GM18498 (cell line): Measurements from ENCODE around the gene HERC5.
"Not testable (repeated sequence)": the region's sequence is repeated elsewhere in the genome, so short reads cannot be mapped to it uniquely, and the experiment has no call there.

Experiments used
- ATAC-seq: cut with Tn5 transposase; IDR thresholded peaks from one replicate; pipeline ENCODE4 v1.9.1; 2021; ENCODE audit warnings: mild to moderate bottlenecking, moderate library complexity; ENCODE audit not compliant: unreplicated experiment

Gene HERC5

DNA sequence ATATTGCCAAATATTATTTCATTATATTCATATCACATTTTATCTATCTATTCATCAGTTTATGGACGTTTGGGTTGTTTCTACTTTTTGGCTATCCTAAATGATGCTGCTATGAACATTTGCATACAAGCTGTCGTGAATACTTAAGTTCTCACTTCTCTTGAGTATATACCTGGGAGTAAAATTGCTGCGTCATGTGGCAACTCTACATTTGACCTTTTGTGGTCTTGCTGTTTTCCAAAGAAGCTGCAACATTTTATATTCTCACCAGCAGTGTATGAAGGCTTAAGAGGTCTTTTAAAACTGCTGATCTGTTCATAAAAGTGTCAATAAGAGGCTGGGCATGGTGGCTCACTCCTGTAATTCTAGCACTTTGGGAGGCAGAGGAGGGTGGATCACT is 60.9 kb downstream of the HERC5 start:
- ATAC-seq: no peak

DNA sequence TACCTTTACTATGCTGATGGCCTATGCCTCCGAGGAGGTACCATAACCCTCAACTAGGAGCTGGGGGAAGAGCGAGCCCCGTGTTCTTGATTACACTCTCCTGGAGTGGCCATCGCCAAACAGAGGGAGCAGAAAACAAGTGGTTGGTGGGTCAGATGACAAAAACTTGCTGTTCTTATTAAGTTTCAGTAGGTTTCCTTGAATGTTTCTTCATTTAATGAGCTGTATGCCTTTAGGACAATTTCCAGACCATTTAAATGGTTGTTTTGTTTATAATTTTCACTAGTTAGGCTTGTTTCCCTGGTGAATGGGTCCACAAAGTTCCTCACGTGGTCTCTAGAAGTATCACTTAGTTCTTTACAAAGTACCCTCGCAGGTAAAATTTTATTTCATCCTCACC is 62.0 kb downstream of the HERC5 start:
- no peak for ATAC-seq

DNA sequence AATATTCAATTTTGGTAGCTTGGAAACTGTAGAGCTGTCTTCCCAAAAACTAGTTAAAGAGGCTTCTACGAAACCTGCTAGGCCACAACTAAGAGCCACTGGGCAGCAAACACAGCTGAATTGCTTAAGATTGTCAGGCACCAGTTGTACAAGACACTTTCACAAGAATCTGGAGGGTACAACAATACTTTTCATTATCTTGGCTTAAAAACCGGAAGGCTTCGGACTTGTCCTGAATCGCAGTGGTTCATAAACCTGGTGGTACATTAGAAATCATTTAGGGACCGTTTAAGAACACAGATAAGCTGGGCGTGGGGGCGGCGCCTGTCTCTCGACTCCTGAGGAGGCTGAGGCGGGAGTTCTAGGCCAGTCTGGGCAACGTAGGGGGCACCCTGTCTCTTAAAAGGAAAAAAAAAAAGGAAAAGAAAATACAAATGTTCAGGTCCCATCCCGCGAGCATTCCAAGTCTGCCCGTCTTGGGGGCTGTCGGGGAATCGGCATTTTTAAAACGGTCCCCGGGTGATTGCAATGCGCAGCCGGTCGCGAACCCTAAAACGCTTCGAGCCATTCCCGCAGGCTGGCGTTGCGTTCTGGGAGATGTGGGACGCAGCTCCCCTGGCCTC is 65.9 kb downstream of the HERC5 start:
- peak; percentile 15 for ATAC-seq

DNA sequence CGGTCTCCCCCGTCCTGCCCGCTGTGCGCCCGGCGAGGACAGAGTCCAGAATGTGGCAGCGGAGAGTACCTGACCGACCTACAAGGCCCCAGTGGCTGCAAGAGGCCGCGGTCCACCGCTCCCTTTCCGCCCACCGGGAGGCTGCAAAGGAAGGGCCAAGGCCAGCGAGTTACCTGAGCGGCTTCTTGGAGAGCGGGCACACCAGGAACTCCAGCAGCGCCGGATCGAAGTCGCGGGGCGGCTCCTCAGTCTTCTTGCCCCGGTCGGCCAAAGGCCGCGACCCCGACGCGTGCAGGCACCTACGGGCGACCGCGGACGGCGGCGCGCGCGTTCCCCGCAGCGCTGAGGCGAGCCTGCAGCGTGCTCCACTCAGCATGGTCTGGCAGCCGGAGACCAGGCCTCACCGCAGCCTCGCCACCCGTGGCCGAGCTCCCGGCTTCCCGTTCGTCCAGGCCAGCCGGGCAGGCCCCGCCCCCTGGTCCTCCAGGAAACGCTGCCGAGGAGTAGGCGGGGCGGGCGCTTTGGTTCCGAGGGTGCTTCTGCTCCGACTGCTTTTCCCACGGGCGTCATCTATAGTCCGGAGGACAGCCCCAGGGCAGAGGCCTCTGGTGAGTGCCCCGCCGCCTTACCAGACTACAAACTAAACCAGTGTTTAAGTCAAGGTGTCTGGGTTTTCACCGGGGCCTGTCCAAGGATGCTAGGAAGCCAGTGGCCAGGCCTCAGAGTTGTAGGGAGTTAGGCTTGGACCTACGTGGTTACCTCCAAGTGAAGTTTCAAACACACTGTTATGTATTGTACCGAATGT is 66.6 kb downstream of the HERC5 start, which contains the start of gene PYURF:
TSS of gene PYURF (minus strand) at position 452 of the 805 bp plus-strand sequence. CDS start at position 376, 76 bp downstream.
- ATAC-seq: peak; percentile 85

DNA sequence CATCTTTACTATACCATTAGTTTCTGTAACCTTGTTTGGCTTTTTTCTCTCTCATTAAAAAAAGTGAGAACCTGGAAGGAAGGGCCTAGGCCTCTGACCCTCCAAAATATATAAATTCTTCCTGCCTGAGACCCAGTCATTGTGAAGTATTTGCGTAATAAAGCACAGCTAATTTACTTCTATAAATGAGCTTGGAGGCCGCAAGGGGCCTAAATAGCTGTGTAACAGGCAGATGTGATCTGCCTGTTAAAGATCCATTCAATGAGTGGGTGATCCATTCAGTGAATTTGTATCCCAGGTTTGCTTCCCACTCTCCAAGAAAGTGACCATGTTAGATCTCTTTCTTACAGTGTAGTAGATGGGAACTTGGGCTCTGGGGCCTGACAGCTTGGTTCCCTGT is 67.3 kb downstream of the HERC5 start:
- no peak for ATAC-seq

DNA sequence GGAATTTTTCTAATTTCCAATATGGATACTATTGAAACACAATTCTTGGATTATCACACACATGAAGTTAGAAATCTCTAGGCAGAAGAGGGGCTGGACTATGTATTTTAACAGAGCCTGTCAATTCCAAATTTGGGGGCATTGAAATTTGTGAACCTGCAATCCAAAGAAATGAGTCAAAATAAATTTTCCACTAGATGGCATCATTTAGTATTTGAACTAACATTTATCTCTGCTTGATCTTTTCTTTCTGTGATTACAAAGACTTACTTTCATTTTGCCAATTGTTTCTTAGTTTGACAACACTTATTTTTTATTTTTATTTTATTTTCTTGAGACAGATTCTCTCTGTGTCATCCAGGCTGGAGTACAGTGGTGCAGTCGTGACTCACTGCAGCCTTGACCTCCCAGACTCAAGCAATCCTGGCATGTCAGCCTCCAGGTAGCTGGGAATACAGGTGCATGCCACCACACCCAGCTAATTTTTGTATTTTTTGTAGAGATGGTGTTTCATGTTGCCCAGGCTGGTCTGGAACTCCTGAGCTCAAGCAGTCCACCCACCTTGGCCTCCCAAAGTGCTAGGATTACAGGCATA is 69.4 kb downstream of the HERC5 start:
- ATAC-seq: no peak

DNA sequence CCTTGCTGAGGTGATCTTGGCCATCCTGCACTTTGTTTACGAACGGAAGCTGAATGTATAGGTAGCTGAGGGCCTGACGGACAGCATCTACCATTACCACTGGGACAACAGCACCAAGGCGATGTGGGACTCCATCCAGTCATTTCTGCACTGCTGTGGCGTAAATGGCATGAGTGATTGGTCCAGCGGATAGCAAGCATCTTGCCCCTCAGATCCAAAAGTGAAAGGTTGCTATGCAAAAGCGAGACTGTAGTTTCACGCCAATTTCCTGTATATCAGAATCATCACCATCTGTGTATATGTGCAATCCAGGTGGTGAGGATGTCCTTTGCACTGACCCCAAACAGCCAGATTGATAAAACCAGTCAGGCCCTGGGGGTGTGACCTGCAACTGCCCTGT is 70.9 kb downstream of the HERC5 start:
- ATAC-seq: peak; percentile 34

DNA sequence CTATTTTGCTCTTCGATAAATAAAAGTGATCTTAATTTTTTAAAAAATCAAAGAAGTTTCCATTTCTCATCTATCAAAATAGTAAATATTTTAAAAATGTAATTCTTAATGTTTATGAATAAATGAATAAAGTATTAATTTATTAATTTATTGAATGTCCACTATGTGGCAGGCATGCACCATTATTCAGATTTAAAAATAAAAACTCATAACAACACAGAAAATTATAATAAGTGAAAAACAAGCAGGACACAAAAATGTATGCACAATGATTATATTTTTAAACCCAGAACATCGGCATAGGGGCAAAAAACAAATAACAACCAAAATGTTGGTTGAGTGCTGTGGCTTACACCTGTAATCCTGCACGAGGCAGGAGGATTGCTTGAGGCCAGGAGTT is 71.9 kb downstream of the HERC5 start:
- ATAC-seq: no peak

DNA sequence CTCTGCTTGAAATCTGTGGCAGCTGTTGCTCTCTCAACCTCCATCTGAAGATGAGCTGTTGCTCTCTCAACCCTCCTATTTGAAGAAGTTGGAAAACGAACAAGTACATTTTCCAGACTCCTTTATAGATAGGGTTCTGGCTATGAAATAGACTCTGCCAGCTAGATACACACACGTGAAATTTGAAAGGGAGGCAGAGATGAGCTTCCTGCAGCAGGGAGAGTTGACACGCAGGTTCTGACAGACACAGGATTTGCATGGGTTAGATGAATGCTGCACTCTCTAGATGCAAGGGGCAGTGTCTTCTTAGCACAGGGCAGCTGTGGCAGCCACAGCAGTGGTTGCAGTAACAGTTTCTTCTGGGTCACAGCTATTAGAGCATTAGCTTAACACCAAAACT is 74.6 kb downstream of the HERC5 start:
- ATAC-seq: no peak

DNA sequence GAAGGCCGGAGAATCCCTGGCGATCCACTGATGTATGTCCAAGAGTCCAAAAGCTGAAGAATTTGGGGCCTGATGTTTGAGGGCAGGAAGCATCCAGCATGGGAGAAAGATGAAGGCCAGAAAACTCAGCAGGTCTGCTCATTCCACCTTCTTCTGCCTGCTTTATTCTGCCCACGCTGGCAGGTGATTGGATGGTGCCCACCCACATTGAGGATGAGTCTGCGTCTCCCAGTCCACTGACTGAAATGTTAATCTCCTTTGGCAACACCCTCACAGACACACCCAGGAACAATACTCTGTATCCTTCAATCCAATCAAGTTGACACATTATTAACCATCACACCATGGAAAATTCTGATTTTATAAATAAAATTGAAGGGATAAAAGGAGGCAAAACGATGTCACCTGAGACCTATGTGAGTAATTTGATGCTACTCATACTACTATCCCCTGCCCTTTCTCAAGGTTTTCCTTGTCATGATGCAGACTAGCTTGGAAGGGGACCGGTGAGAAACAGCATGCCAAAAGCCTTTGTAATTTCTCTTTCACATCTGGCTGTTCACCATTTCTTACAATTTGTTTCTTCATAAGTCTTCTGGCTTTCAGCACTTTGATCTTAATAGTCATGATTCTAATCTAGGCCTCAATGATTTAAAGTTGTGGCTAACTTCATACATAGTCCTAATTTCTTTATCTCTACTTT is 76.3 kb downstream of the HERC5 start:
- ATAC-seq: no peak

DNA sequence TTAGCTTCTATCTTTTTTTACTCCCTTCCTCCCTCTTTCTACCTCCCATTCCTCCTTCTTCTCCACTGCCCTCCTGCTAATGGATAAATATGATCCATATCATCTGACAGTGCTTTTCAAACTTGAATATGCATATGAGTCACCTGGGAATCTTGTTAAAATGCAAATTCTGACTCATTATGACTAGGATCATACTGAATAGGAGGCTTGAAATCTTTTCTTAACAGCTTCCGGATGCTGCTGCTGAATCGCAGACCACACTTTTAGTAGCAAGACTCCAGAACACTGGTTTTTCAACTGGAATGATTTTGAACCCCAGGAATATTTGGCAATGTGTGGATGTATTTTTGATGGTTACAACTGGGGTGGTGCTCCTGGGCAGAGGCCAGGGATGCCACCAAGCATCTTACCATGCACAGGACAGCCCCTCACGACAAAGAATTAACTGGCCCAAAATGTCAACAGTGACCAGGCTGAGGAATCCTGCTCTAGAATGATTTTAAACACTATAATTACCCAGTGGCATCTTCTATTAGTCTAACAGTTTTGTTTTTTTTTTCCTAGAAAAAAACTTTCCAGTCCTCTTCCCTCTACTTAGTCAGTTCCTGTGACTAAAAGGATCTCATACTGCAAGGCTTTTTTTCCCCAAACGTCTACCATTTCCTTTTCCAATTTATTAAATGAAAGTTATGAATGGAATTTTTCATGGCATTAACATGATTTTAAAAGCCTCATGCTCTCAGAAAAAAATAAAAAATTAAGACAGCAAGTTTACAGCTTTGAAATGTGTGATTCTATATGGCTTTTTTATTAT is 77.2 kb downstream of the HERC5 start:
- ATAC-seq: no peak

DNA sequence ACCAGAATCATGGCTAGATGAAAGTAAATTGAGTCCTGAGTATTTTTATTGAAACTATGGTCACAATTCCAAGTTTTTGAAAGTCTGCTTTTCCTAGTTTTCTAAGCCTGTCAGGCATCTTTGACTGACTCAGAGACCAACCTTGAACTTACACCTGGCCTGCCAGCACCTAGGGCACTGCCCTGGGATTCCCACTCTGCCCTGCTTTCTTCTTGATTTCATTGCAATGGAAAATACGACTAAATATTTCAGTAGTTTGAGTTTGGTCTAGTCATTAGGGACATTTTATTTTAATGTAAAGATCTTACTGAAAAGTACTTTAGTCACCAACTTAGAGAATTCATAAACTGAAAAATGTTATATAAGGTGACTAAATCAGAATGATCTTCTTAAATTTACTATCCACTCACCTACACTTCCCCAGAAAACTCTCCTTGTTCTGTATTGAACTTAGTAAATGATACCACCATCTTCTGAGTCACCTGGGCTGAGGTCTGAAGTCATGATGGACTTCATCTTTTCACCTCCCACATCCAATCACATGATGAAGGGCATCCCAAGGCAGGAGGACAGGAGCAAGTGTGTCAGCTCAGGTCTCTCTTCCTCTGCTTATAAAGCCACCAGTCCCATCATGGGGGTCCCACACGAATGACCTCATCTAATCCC is 78.3 kb downstream of the HERC5 start:
- ATAC-seq: no peak

DNA sequence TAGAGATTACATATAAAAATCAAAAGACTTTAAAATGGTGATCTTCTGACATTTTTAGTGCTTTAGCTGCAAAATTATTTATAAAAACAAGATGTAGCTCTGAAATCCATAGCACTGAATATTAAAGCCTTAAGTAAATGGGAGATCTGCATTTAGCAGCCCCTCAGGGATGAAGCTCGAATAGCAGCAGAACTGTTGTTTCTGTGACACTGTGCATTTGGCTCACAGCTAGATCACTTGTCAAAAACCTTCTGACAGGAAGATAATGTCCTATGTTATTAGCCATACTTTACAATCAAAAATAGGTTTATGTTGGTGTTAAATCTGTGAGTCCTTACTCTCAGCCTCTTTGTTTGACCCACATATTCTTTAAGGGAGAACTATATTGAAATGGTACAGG is 80.8 kb downstream of the HERC5 start:
- ATAC-seq: no peak

DNA sequence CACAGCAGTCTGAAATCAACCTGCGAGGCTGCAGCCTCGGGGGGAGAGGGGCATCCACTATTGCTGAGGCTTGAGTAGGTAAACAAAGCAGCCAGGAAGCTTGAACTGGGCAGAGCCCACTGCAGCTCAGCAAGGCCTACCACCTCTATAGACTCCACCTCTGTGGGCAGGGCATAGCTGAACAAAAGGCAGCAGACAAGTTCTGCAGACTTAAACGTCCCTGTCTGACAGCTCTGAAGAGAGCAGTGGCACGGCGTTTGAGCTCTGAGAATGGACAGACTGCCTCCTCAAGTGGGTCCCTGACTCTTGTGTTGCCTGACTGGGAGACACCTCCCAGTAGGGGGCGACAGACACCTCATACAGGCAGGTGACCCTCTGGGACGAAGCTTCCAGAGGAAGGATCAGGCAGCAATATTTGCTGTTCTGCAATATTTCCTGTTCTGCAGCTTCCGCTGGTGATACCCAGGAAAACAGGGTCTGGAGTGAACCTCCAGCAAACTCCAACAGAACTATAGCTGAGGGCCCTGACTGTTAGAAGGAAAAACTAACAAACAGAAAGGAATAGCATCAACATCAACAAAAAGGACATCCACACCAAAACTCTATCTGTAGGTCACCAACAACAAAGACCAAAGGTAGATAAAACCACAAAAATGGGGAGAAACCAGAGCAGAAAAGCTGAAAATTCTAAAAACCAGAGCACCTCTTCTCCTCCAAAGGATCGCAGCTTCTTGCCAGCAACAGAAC is 82.6 kb downstream of the HERC5 start:
- ATAC-seq: not testable (repeated sequence)

DNA sequence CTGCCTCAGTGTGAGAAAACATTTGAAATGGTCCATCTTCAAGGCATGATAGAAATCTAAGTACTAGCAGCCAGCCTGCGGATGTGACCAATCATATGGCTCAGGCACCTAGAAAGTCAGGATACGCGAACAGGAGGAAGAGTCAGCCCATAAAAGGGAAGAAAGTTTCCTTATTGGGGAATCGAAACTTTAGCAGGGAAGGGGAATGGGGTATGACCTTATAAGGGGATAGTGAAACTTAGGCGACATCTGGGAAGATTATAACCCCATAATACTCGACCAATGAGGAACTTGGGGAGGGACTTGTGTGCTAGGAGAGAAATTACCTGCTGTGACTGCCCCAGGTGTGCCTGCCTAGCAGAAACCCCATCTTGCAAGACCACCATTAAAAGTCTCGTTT is 92.9 kb downstream of the HERC5 start:
- ATAC-seq: no peak
